Esophagus squamous epithelium (tissue), 5 donors: ENCODE measurements around the gene RABGGTA. TPM values are rescaled to one million over a fixed set of nuclear protein-coding genes. Genes with fewer than 3 reads are reported as not detected.

Source experiments
- DNase-seq: peaks from one replicate; lab custom pipeline; 2025; lab: John Stamatoyannopoulos, UW
- H3K27ac ChIP-seq, 4 donors: fragments of 200-600 bp; sonication (generic); one replicate each; pipeline ENCODE4 v1.5.1; 2016 to 2019; ENCODE audit warnings: mild to moderate bottlenecking in 1 of 4
- H3K27me3 ChIP-seq, 4 donors: fragments of 200-600 bp; sonication (generic); 1 replicate in 3 of 4; 2 replicates in 1 of 4; pipeline versions ENCODE4 v1.5.1 to v1.6.0; 2017 to 2021; ENCODE audit warnings: antibody characterized with exemption in 1 of 4
- H3K36me3 ChIP-seq, 3 donors: fragments of 200-600 bp; sonication (generic); one replicate each; pipeline ENCODE4 v1.5.1; 2016 to 2019
- H3K4me1 ChIP-seq, 3 donors: fragments of 200-600 bp; sonication (generic); one replicate each; pipeline ENCODE4 v1.5.1; 2017 to 2019
- H3K4me3 ChIP-seq, 4 donors: fragments of 200-600 bp; sonication (generic); 1 replicate in 3 of 4; 2 replicates in 1 of 4; pipeline ENCODE4 v1.5.1; 2016 to 2019; ENCODE audit warnings: mild to moderate bottlenecking in 2 of 4, moderate library complexity in 1 of 4
- H3K9me3 ChIP-seq, 3 donors: fragments of 200-600 bp; sonication (generic); one replicate each; pipeline ENCODE4 v1.5.1; 2016 to 2019
- POLR2A ChIP-seq, 4 donors: fragments of 450-650 bp; IDR thresholded peaks; one replicate each; pipeline ENCODE4 v1.6.1; 2017; ENCODE audit warnings: antibody characterized with exemption in 4 of 4, mild to moderate bottlenecking in 4 of 4, moderate library complexity in 3 of 4
- WGBS, 2 donors: methylation state at CpG; one replicate each; pipeline ENCODE4 v1.1.5; 2018; 5-methylcytosine and 5-hydroxymethylcytosine counted together
- intact Hi-C: fragments of 100-400 bp; cut with DNase I; formaldehyde crosslinking; loops from one replicate; pipeline ENCODE4 v1.15.0; 2022
- total RNA-seq, 4 donors: library from RNA; depleted of rRNA; stranded (reverse); fragments of >200 nt; gene quantifications; one replicate each; pipeline ENCODE4 v1.1.0, GENCODE V29; 2016
- TF ChIP-seq, protein P1 (sequence below), 6 experiments: fragments of 450-650 bp in 4 of 6; fragments of 200-600 bp in 2 of 6; sonication (generic) in 2 of 6; IDR thresholded peaks; one replicate each; pipeline ENCODE4 v1.5.1; 2016 to 2019; ENCODE audit warnings: antibody characterized with exemption in 6 of 6, mild to moderate bottlenecking in 4 of 6, moderate library complexity in 4 of 6
- donor health status: DM: yes; HTN: yes; CAD: no.

The RABGGTA gene
- total RNA-seq, 4 donors from 2014 or later, result 68.9 to 171 (median 108) TPM

DNA sequence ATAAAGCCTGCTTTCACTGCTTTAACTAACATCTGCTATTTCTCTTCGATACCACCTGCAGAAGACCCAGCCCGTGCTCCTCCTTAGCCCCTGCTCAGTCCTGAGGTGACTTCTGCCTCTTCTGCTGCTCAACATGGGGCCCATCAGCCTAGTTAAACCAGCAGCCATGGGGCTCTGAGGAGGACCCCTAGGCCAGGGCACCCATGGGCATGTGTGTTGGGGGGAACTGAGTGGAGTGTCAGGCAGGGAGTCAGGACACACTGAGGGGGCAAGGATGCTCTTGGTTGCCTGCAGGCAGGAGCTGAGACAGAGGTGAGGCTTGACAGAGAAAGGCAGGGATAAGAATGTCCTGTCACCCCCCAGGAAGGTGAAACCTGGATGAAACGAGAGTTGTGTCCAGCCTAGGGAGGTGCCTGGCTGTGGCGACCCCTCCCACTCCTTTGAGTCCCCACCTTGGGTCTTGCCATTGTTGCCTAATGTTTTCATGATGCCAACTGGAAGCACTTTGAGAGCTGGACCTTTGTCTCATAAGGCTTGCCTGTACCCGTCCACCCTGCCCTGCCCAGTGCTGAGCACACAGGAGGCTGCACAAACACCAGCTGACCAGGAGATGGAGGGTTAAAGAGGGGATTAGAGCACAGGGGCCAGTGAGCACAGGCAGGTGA is 12.5 kb upstream of the RABGGTA start:
- peaks cover 0 to 6% (median 0%) of the 10 kb centered on the region in 3 donors for H3K36me3 ChIP-seq
- TF ChIP-seq, protein P1, sequence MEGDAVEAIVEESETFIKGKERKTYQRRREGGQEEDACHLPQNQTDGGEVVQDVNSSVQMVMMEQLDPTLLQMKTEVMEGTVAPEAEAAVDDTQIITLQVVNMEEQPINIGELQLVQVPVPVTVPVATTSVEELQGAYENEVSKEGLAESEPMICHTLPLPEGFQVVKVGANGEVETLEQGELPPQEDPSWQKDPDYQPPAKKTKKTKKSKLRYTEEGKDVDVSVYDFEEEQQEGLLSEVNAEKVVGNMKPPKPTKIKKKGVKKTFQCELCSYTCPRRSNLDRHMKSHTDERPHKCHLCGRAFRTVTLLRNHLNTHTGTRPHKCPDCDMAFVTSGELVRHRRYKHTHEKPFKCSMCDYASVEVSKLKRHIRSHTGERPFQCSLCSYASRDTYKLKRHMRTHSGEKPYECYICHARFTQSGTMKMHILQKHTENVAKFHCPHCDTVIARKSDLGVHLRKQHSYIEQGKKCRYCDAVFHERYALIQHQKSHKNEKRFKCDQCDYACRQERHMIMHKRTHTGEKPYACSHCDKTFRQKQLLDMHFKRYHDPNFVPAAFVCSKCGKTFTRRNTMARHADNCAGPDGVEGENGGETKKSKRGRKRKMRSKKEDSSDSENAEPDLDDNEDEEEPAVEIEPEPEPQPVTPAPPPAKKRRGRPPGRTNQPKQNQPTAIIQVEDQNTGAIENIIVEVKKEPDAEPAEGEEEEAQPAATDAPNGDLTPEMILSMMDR (IDR thresholded peaks at IDR 0.05), result no peak
- TF ChIP-seq POLR2A (IDR thresholded peaks at IDR 0.05), result no peak
- 87% methylated on average over 4 of the region's 5 CpGs; no CpG with 5 or more reads in 1 of the 2 donors for WGBS, 2 donors
- intact Hi-C loops, result no loop called here
- no peaks in the 10 kb centered on the region for H3K9me3 ChIP-seq
- no peak overlapping the region for H3K4me3 ChIP-seq
- no peak for DNase-seq
- peaks cover 30 to 85% (median 36%) of the 10 kb centered on the region in 3 donors for H3K4me1 ChIP-seq
- H3K27me3 ChIP-seq, result no peaks in the 10 kb centered on the region
- peak overlapping the region in 3 of 4 donors; percentile 43 to 76 (median 67) for H3K27ac ChIP-seq

DNA sequence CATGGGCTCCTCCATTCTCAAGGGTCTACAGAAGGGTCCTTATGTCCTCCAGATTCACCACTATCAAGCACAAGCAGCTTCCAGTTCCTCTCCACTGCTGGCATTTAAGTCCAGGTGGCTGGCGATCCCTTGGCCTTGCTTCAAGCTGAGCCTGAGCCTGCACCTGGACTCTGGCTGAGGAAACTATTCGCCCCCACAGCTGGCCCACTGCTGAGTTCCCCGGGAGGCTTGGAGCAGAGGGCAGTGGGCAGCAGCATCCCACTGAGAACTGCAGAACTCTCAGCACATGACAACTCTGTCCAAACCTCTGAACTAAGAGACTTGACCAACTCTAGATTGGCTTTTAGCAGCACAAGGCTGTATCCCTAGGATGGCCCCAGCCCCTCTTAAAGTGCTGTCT is 11.3 kb upstream of the RABGGTA start:
- H3K36me3 ChIP-seq, result no peaks in the 10 kb centered on the region
- H3K4me1 ChIP-seq, result peaks cover 34 to 97% (median 45%) of the 10 kb centered on the region in 3 donors
- intact Hi-C loops, result no loop called here
- TF ChIP-seq, protein P1 (IDR thresholded peaks at IDR 0.05), result no peak
- TF ChIP-seq POLR2A (IDR thresholded peaks at IDR 0.05), result no peak
- peak overlapping the region in 1 of 4 donors; percentile 16 for H3K27ac ChIP-seq
- no CpG with 5 or more reads among the region's 3 CpGs for WGBS, 2 donors
- no peaks in the 10 kb centered on the region for H3K27me3 ChIP-seq
- DNase-seq, result no peak
- H3K9me3 ChIP-seq, result no peaks in the 10 kb centered on the region
- H3K4me3 ChIP-seq, result no peak overlapping the region

DNA sequence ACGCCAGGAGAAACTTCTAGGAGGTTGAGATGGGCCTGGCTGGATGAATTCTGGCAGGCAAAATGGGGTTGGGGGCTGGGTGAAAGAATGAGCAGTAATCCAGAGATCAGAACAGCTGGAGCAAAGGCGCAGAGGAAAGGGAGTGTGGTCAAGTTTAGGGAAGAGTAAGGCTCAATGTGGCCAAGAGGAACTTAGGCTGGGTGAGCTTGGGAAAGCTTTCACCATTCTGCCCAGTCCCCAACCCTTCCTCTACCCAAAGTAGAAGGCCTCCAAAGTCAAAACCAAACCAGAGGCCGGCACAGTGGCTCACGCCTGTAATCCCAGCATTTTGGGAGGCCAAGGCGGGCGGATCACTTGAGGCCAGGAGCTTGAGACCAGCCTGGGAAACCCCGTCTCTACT is 10.2 kb upstream of the RABGGTA start:
- H3K27ac ChIP-seq, result peak overlapping the region; percentile 67 to 88 (median 78)
- TF ChIP-seq, protein P1 (IDR thresholded peaks at IDR 0.05), result no peak
- TF ChIP-seq POLR2A (IDR thresholded peaks at IDR 0.05), result no peak
- peaks cover 34 to 98% (median 53%) of the 10 kb centered on the region in 3 donors for H3K4me1 ChIP-seq
- intact Hi-C loops, result no loop called here
- 84 to 91% methylated on average over 5 to 7 of the region's 7 CpGs for WGBS, 2 donors
- no peaks in the 10 kb centered on the region for H3K27me3 ChIP-seq
- H3K9me3 ChIP-seq, result no peaks in the 10 kb centered on the region
- no peak for DNase-seq
- no peaks in the 10 kb centered on the region for H3K36me3 ChIP-seq
- no peak overlapping the region for H3K4me3 ChIP-seq

DNA sequence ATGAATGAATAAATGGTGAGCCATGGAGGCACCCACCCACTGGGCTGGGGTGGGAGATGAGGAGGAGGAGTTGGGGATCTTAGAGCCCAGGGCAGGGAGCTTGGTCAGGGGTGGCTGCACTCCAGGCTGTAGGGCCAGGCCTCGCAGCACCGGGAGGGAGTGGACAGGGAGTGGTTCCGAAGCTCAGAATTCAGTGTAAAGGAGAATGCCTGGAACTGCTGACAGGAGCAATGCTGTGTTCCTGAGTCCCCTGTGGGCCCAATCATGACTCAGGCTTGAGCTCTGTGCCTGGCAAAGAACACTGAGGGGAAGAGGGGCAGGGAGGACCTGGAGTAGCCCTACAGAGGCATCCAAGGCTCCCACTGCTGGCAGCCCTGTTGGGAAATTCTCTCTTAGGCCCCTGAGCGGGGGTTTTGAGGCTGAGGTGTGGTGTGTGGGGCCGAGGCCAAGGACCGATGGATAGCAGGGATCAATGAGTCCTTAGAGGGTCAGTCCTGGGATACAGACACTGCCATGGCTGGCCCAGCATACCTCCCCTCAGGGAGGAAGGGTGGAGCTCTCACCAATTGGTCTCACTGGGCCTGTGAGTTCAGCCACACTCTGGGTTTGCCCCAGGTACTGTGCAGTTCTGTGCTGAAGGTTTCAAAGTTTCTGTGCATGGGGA is 9.5 kb upstream of the RABGGTA start:
- H3K27me3 ChIP-seq, result no peaks in the 10 kb centered on the region
- peaks cover 29 to 96% (median 48%) of the 10 kb centered on the region in 3 donors for H3K4me1 ChIP-seq
- no peaks in the 10 kb centered on the region for H3K36me3 ChIP-seq
- H3K4me3 ChIP-seq, result no peak overlapping the region
- TF ChIP-seq, protein P1 (IDR thresholded peaks at IDR 0.05), result no peak
- TF ChIP-seq POLR2A (IDR thresholded peaks at IDR 0.05), result no peak
- 65 to 68% methylated on average over 6 of the region's 6 CpGs for WGBS, 2 donors
- intact Hi-C loops, result no loop called here
- no peaks in the 10 kb centered on the region for H3K9me3 ChIP-seq
- no peak for DNase-seq
- peak overlapping the region; percentile 67 to 88 (median 78) for H3K27ac ChIP-seq
